HG02885 (cell line): ENCODE data around the gene ABHD17C.
"Not testable (repeated sequence)": the region's sequence is repeated elsewhere in the genome, so short reads cannot be mapped to it uniquely, and the experiment has no call there.

ENCODE experiments used
- ATAC-seq: cut with Tn5 transposase; IDR thresholded peaks from one replicate; pipeline ENCODE4 v1.9.1; 2021; ENCODE audit warnings: mild to moderate bottlenecking; ENCODE audit not compliant: unreplicated experiment, poor library complexity

The ABHD17C gene

GRCh38 chr15:80755885-80756284, 60.8 kb downstream of the ABHD17C start:
- ATAC-seq = no peak

- ATAC-seq = no peak
Measured at GRCh38 chr15:80758130-80758745, 63.1 kb downstream of the ABHD17C start.

GRCh38 chr15:80760960-80761359, 65.8 kb downstream of the ABHD17C start:
- no peak for ATAC-seq

- ATAC-seq = no peak
Measured at GRCh38 chr15:80761754-80762153, 66.6 kb downstream of the ABHD17C start.

- ATAC-seq = not testable (repeated sequence)
Measured at GRCh38 chr15:80763235-80763634, 68.1 kb downstream of the ABHD17C start.

- ATAC-seq = no peak
Measured at GRCh38 chr15:80764535-80764934, 69.4 kb downstream of the ABHD17C start.

- no peak for ATAC-seq
Measured at GRCh38 chr15:80766275-80766674, 71.2 kb downstream of the ABHD17C start.

GRCh38 chr15:80768158-80768557, 73.0 kb downstream of the ABHD17C start:
- no peak for ATAC-seq

- ATAC-seq = no peak
Measured at GRCh38 chr15:80769153-80769828, 74.2 kb downstream of the ABHD17C start.

- ATAC-seq = no peak
Measured at GRCh38 chr15:80769829-80770705, 75.0 kb downstream of the ABHD17C start.

- ATAC-seq = no peak
Measured at GRCh38 chr15:80773122-80773551, 78.0 kb downstream of the ABHD17C start.

- ATAC-seq = no peak
Measured at GRCh38 chr15:80773792-80774352, 78.8 kb downstream of the ABHD17C start.

GRCh38 chr15:80774486-80774885, 79.4 kb downstream of the ABHD17C start:
- no peak for ATAC-seq

- no peak for ATAC-seq
Measured at GRCh38 chr15:80775338-80775737, 80.2 kb downstream of the ABHD17C start.

GRCh38 chr15:80776420-80777045, 81.4 kb downstream of the ABHD17C start:
- no peak for ATAC-seq

GRCh38 chr15:80777137-80777536, 82.0 kb downstream of the ABHD17C start:
- ATAC-seq = no peak

- ATAC-seq = no peak
Measured at GRCh38 chr15:80777826-80778620, 82.9 kb downstream of the ABHD17C start.

- no peak for ATAC-seq
Measured at GRCh38 chr15:80778621-80778963, 83.5 kb downstream of the ABHD17C start.

- no peak for ATAC-seq
Measured at GRCh38 chr15:80778964-80779657, 84.0 kb downstream of the ABHD17C start, which contains the start of gene CEMIP. Gene CEMIP, plus strand, starts transcription at chr15:80779370. Its CDS starts 94,510 bp downstream, at chr15:80873880.
